Epithelial cell of proximal tubule (primary cell): ENCODE data around the gene FAAH. TPM values are rescaled to one million over a fixed set of nuclear protein-coding genes. Genes with fewer than 3 reads are reported as not detected.

Experiments
- DNase-seq: peaks from one replicate; pipeline ENCODE4 v3.0.0-alpha.2; 2011; ENCODE audit warnings: low read depth
- H3K4me3 ChIP-seq: 2 replicates; pipeline ENCODE4 v1.5.1; 2011; ENCODE audit warnings: low read depth, mild to moderate bottlenecking, low read length
- CTCF ChIP-seq: conservative IDR thresholded peaks from 2 replicates; pipeline ENCODE4 v1.5.1; 2012; ENCODE audit warnings: low read depth, mild to moderate bottlenecking, low read length
- total RNA-seq: library from RNA; depleted of rRNA; stranded (reverse); fragments of >200 nt; gene quantifications from 2 replicates; pipeline ENCODE4 v1.2.3, GENCODE V29; 2015

FAAH gene
- total RNA-seq, 1 donor from 2014 or later, result 12.8 TPM

GRCh38 chr1:46461809-46462448, 67.8 kb downstream of the FAAH start:
- no peak overlapping the region for H3K4me3 ChIP-seq
- no peak for TF ChIP-seq CTCF
- DNase-seq, result no peak

Other genes with a start within 250 kb of the FAAH start
- 71.6 and 117 TPM in 2 replicates for gene TSPAN1, start 219.2 kb upstream of the FAAH start, total RNA-seq
- not detected in 2 replicates for gene P3R3URF, start 217.8 kb upstream of the FAAH start, total RNA-seq
- 53.2 and 81.7 TPM in 2 replicates for gene POMGNT1, start 195.9 kb upstream of the FAAH start, total RNA-seq
- 2.9 and 3.9 TPM in 2 replicates for gene LURAP1, start 191.0 kb upstream of the FAAH start, total RNA-seq
- 23.6 and 30.6 TPM in 2 replicates for gene RAD54L, start 146.6 kb upstream of the FAAH start, total RNA-seq
- 104 and 105 TPM in 2 replicates for gene LRRC41, start 90.7 kb upstream of the FAAH start, total RNA-seq
- gene UQCRH, start 90.6 kb upstream of the FAAH start, total RNA-seq, result 545 and 884 TPM in 2 replicates
- 16.2 and 17.2 TPM in 2 replicates for gene NSUN4, start 53.5 kb upstream of the FAAH start, total RNA-seq
- not detected in 2 replicates for gene DMBX1, start 95.5 kb downstream of the FAAH start, total RNA-seq
- gene KNCN, start 157.3 kb downstream of the FAAH start, total RNA-seq, result not detected in 2 replicates
- gene MKNK1, start 210.0 kb downstream of the FAAH start, total RNA-seq, result 19.2 and 19.4 TPM in 2 replicates
- gene MOB3C, start 222.5 kb downstream of the FAAH start, total RNA-seq, result 5.8 and 7.2 TPM in 2 replicates